GM23338 (cell line): Measurements from ENCODE around the gene TDRD1.

Experiments
- CREB1 ChIP-seq: fragments of 250-450 bp; sonication (Bioruptor Pico); IDR thresholded peaks from 2 replicates; pipeline ENCODE4 v1.5.0; 2020; ENCODE audit warnings: low read depth, mild to moderate bottlenecking, moderate library complexity
- EZH2phosphoT487 ChIP-seq: fragments of 200-600 bp; sonication (generic); IDR thresholded peaks from one replicate; pipeline ENCODE4 v1.8.1; 2018; ENCODE audit warnings: antibody characterized with exemption; ENCODE audit not compliant: unreplicated experiment
- JUNB ChIP-seq: IDR thresholded peaks from one replicate; pipeline ENCODE4 v1.6.1; 2016; ENCODE audit warnings: antibody characterized with exemption; ENCODE audit not compliant: unreplicated experiment
- TF ChIP-seq, protein P1 (sequence below), 2 experiments: fragments of 200-600 bp in 1 of 2; sonication (generic) in 1 of 2; conservative IDR thresholded peaks; 2 replicates each; pipeline versions ENCODE4 v1.5.1 to v1.6.1; 2016 to 2017; ENCODE audit warnings: antibody characterized with exemption in 2 of 2, low read depth in 2 of 2, mild to moderate bottlenecking in 2 of 2, moderate library complexity in 1 of 2
- TF ChIP-seq, protein P2 (sequence below): IDR thresholded peaks from 2 replicates; pipeline ENCODE4 v1.6.1; 2016; ENCODE audit warnings: antibody characterized with exemption

DNA sequence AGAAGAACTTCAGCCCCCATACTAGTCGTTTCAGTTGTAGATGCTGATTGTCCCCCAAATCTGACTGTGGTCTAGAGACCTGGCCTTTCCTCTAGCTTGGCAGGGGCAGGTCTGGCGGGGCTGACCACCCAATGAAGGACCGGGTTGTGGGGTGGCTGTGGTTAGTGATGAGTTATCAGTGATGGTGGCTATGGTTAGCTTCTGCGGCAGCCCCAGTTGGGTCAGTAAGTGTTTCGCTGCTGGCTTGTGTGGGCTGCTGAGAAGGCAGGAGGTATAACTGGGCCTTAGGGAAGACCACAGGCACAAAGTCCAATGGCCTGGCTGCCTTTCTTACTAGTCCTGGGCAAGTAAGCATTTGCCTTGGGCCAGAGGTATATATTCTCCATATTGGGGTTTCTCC lies 81.2 kb downstream of the TDRD1 start:
- TF ChIP-seq, protein P1, sequence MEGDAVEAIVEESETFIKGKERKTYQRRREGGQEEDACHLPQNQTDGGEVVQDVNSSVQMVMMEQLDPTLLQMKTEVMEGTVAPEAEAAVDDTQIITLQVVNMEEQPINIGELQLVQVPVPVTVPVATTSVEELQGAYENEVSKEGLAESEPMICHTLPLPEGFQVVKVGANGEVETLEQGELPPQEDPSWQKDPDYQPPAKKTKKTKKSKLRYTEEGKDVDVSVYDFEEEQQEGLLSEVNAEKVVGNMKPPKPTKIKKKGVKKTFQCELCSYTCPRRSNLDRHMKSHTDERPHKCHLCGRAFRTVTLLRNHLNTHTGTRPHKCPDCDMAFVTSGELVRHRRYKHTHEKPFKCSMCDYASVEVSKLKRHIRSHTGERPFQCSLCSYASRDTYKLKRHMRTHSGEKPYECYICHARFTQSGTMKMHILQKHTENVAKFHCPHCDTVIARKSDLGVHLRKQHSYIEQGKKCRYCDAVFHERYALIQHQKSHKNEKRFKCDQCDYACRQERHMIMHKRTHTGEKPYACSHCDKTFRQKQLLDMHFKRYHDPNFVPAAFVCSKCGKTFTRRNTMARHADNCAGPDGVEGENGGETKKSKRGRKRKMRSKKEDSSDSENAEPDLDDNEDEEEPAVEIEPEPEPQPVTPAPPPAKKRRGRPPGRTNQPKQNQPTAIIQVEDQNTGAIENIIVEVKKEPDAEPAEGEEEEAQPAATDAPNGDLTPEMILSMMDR (conservative IDR thresholded peaks at IDR 0.05; ENCODE audit: low read depth in 2 of 2): no peak
- TF ChIP-seq EZH2phosphoT487 (no peak), CREB1 (CRISPR knock-in tag) (no peak), JUNB (no peak)
- TF ChIP-seq, protein P2, sequence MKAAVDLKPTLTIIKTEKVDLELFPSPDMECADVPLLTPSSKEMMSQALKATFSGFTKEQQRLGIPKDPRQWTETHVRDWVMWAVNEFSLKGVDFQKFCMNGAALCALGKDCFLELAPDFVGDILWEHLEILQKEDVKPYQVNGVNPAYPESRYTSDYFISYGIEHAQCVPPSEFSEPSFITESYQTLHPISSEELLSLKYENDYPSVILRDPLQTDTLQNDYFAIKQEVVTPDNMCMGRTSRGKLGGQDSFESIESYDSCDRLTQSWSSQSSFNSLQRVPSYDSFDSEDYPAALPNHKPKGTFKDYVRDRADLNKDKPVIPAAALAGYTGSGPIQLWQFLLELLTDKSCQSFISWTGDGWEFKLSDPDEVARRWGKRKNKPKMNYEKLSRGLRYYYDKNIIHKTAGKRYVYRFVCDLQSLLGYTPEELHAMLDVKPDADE: no peak
